KOPT-K1 (cell line): ENCODE results near the gene RABIF.
"Not testable (repeated sequence)": the region's sequence is repeated elsewhere in the genome, so short reads cannot be mapped to it uniquely, and the experiment has no call there.

ENCODE experiments used
- H3K27ac ChIP-seq: fragments of 200-600 bp; sonication (generic); 2 replicates; pipeline ENCODE4 v1.5.1; 2016; ENCODE audit warnings: antibody characterized with exemption, mild to moderate bottlenecking, low read depth, low read length; ENCODE audit not compliant: poor library complexity, severe bottlenecking
- H3K36me3 ChIP-seq: fragments of 200-600 bp; sonication (generic); 2 replicates; pipeline ENCODE4 v1.5.1; 2017; ENCODE audit warnings: antibody characterized with exemption, mild to moderate bottlenecking, low read length, moderate library complexity; ENCODE audit not compliant: insufficient read depth
- H3K9me3 ChIP-seq: fragments of 200-600 bp; sonication (generic); 2 replicates; pipeline ENCODE4 v1.5.1; 2017; ENCODE audit warnings: antibody characterized with exemption, low read length, mild to moderate bottlenecking; ENCODE audit not compliant: insufficient read depth, poor library complexity, severe bottlenecking

The RABIF gene

GRCh38 chr1:202856014-202856413 is 32.9 kb downstream of the RABIF start:
- Histone ChIP-seq H3K27ac (no peak overlapping the region), H3K9me3 (no peaks in the 10 kb centered on the region), H3K36me3 (no peaks in the 10 kb centered on the region)

GRCh38 chr1:202854787-202855186 is 34.2 kb downstream of the RABIF start:
- no peaks in the 10 kb centered on the region for H3K9me3 ChIP-seq

GRCh38 chr1:202852163-202852904 is 36.6 kb downstream of the RABIF start:
- no peak overlapping the region for H3K27ac ChIP-seq

More at GRCh38 chr1:202854787-202855186, 34.2 kb downstream of the RABIF start:
- Histone ChIP-seq H3K27ac (no peak overlapping the region), H3K36me3 (no peaks in the 10 kb centered on the region)

GRCh38 chr1:202850593-202851362 is 38.2 kb downstream of the RABIF start:
- Histone ChIP-seq H3K9me3 (no peaks in the 10 kb centered on the region), H3K36me3 (no peaks in the 10 kb centered on the region), H3K27ac (no peak overlapping the region)

More at GRCh38 chr1:202852163-202852904, 36.6 kb downstream of the RABIF start:
- Histone ChIP-seq H3K36me3 (no peaks in the 10 kb centered on the region), H3K9me3 (no peaks in the 10 kb centered on the region)

GRCh38 chr1:202848191-202848542 is 40.8 kb downstream of the RABIF start:
- no peaks in the 10 kb centered on the region for H3K36me3 ChIP-seq
- no peaks in the 10 kb centered on the region for H3K9me3 ChIP-seq
- no peak overlapping the region for H3K27ac ChIP-seq

GRCh38 chr1:202844935-202845334 is 44.0 kb downstream of the RABIF start:
- Histone ChIP-seq H3K27ac (no peak overlapping the region), H3K9me3 (no peaks in the 10 kb centered on the region), H3K36me3 (no peaks in the 10 kb centered on the region)

- H3K9me3 ChIP-seq, result no peaks in the 10 kb centered on the region
- H3K36me3 ChIP-seq, result no peaks in the 10 kb centered on the region
- H3K27ac ChIP-seq, result no peak overlapping the region
Measured at GRCh38 chr1:202844259-202844658, 44.7 kb downstream of the RABIF start.

- Histone ChIP-seq H3K27ac (no peak overlapping the region), H3K36me3 (no peaks in the 10 kb centered on the region), H3K9me3 (no peaks in the 10 kb centered on the region)
Measured at GRCh38 chr1:202843081-202843480, 45.9 kb downstream of the RABIF start.

- H3K27ac ChIP-seq, result no peak overlapping the region
- no peaks in the 10 kb centered on the region for H3K9me3 ChIP-seq
- no peaks in the 10 kb centered on the region for H3K36me3 ChIP-seq
Measured at GRCh38 chr1:202837746-202838262, 51.1 kb downstream of the RABIF start.

- Histone ChIP-seq H3K27ac (no peak overlapping the region), H3K9me3 (no peaks in the 10 kb centered on the region), H3K36me3 (no peaks in the 10 kb centered on the region)
Measured at GRCh38 chr1:202836623-202837403, 52.1 kb downstream of the RABIF start.

- Histone ChIP-seq H3K36me3 (no peaks in the 10 kb centered on the region), H3K27ac (no peak overlapping the region), H3K9me3 (no peaks in the 10 kb centered on the region)
Measured at GRCh38 chr1:202835548-202836072, 53.3 kb downstream of the RABIF start.

- Histone ChIP-seq H3K36me3 (no peaks in the 10 kb centered on the region), H3K9me3 (no peaks in the 10 kb centered on the region), H3K27ac (no peak overlapping the region)
Measured at GRCh38 chr1:202834771-202835547, 54.0 kb downstream of the RABIF start.

- no peaks in the 10 kb centered on the region for H3K9me3 ChIP-seq
- no peaks in the 10 kb centered on the region for H3K36me3 ChIP-seq
- H3K27ac ChIP-seq, result no peak overlapping the region
Measured at GRCh38 chr1:202831906-202832305, 57.0 kb downstream of the RABIF start.

GRCh38 chr1:202829223-202829622 is 59.7 kb downstream of the RABIF start:
- H3K36me3 ChIP-seq, H3K27ac ChIP-seq, H3K9me3 ChIP-seq: not testable (repeated sequence)
